ENCODE measurements around the gene MGAT4B.
"Not testable (repeated sequence)": the region's sequence is repeated elsewhere in the genome, so short reads cannot be mapped to it uniquely, and the experiment has no call there.

The MGAT4B gene

DNA sequence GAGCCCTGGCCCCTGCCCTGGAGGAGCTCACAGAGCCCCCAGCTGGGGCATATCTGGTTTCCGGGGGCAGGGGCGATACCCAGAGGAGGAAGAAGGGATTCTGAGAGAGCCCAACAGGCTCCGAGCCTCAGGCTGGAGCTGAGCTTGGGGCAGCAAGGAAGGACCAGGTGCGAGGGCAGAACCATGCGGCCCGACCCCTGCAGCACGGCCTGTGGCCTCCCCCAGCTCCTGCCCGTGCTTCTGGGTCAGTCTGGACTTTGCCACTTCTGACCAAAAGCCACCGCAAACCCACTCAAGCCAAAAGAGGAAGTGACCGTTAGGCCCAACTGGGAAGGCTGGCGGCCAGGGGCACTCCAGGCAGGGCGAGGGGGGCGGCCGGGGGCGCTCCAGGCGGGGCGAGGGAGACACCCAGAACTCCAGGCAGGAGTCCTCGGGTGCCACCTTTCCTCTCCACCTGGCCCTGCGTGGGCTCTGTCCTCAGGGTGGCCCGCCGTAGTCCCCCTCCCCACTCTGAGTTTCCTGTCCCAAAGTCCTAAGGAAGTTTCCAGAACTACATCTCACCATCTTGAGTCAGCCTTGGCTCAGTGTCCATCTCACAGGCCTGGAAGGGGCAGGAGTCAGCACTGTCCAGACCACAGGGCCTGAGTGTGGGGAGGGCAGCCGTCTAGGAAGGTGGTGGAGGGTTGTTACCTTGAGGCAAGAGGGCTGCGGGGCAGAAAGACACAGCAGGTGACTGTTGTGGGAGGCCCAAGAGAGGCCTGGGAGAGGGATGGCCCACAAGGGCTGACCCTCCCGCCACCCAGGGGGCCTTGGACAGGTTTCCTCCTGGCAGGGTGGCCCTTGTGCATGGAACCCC is 13.8 kb downstream of the MGAT4B start:
- Histone ChIP-seq H3K4me3 (ENCODE audit: low read depth, low read length) (no peak overlapping the region), H3K27me3 (ENCODE audit: insufficient read depth, low read depth, severe bottlenecking) (no peaks in the 10 kb centered on the region), H3K27ac (no peak overlapping the region), H3K36me3 (no peaks in the 10 kb centered on the region; the same call in 1 of the 2 replicates), H3K9me3 (ENCODE audit: severe bottlenecking) (no peaks in the 10 kb centered on the region)
- TF ChIP-seq, protein P1, sequence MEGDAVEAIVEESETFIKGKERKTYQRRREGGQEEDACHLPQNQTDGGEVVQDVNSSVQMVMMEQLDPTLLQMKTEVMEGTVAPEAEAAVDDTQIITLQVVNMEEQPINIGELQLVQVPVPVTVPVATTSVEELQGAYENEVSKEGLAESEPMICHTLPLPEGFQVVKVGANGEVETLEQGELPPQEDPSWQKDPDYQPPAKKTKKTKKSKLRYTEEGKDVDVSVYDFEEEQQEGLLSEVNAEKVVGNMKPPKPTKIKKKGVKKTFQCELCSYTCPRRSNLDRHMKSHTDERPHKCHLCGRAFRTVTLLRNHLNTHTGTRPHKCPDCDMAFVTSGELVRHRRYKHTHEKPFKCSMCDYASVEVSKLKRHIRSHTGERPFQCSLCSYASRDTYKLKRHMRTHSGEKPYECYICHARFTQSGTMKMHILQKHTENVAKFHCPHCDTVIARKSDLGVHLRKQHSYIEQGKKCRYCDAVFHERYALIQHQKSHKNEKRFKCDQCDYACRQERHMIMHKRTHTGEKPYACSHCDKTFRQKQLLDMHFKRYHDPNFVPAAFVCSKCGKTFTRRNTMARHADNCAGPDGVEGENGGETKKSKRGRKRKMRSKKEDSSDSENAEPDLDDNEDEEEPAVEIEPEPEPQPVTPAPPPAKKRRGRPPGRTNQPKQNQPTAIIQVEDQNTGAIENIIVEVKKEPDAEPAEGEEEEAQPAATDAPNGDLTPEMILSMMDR (IDR thresholded peaks at IDR 0.05; ENCODE audit: low read depth, low read length), result no peak
- DNase-seq, result no peak

- no peaks in the 10 kb centered on the region for H3K9me3 ChIP-seq (ENCODE audit: severe bottlenecking)
- H3K27me3 ChIP-seq (ENCODE audit: insufficient read depth, low read depth, severe bottlenecking), result no peaks in the 10 kb centered on the region
- TF ChIP-seq, protein P1 (IDR thresholded peaks at IDR 0.05; ENCODE audit: low read depth, low read length), result no peak
- no peaks in the 10 kb centered on the region for H3K36me3 ChIP-seq
- no peak for DNase-seq
- H3K4me3 ChIP-seq (ENCODE audit: low read depth, low read length), result no peak overlapping the region
- H3K27ac ChIP-seq, result no peak overlapping the region
Measured at GRCh38 chr5:179791881-179792611, 14.6 kb downstream of the MGAT4B start.

DNA sequence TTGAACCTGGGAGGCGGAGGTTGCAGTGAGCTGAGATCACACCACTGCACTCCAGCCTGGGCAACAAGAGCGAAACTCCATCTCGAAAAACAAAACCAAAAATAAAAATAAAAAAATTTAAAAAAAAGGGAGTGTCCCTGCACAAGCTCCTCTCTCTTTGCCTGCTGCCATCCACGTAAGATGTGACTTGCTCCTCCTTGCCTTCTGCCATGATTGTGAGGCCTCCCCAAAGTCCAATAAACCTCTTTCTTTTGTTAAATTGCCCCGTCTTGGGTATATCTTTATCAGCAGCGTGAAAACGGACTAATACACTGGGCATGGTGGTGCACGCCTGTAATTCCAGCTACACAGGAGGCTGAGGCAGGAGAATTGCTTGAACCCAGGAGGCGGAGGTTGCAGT is 17.4 kb downstream of the MGAT4B start:
- not testable (repeated sequence) for H3K27me3 ChIP-seq (ENCODE audit: insufficient read depth, low read depth, severe bottlenecking); H3K27ac ChIP-seq; H3K9me3 ChIP-seq (ENCODE audit: severe bottlenecking); DNase-seq; H3K4me3 ChIP-seq (ENCODE audit: low read depth, low read length); H3K36me3 ChIP-seq

DNA sequence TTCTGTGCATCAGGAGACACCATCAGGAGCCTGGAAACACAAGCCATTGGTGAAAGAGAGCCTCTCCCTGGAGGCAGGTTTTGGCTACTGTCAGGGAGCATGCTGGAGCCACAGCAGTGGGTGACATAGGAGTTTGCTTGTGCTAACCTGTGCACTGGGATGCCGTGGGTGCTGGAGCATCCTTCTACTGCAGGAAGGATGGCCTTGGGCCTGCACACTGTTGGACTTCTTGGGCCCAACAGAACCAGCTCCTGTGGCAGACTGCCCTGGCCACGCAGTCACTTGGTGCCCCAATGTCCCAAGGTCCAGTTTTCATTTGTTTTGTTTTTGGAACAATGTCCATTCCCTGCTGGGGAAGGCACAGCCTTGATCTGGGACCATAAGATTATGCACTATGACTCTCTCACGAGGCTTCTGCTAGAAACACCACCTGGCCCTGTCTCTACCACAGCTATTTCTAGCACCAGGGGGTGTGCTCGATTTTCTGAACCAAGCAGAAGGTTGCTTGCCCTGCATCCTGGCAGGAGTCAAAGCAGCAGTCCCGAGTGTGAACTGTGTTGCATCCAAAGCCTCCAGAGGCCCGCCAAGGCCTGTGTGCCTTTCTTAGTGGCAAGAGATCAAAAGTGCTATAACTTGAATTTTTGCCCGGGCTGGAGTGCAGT is 18.3 kb downstream of the MGAT4B start:
- no peak for DNase-seq
- H3K36me3 ChIP-seq, result no peaks in the 10 kb centered on the region
- H3K27me3 ChIP-seq (ENCODE audit: insufficient read depth, low read depth, severe bottlenecking), result no peaks in the 10 kb centered on the region
- H3K27ac ChIP-seq, result no peak overlapping the region
- H3K4me3 ChIP-seq (ENCODE audit: low read depth, low read length), result no peak overlapping the region
- no peaks in the 10 kb centered on the region for H3K9me3 ChIP-seq (ENCODE audit: severe bottlenecking)
- TF ChIP-seq, protein P1 (IDR thresholded peaks at IDR 0.05; ENCODE audit: low read depth, low read length), result no peak

- Histone ChIP-seq H3K9me3 (ENCODE audit: severe bottlenecking) (no peaks in the 10 kb centered on the region), H3K4me3 (ENCODE audit: low read depth, low read length) (no peak overlapping the region), H3K36me3 (no peaks in the 10 kb centered on the region), H3K27me3 (ENCODE audit: insufficient read depth, low read depth, severe bottlenecking) (no peaks in the 10 kb centered on the region), H3K27ac (no peak overlapping the region)
- DNase-seq, result no peak
- TF ChIP-seq, protein P1 (IDR thresholded peaks at IDR 0.05; ENCODE audit: low read depth, low read length), result no peak
Measured at GRCh38 chr5:179786861-179787260, 19.8 kb downstream of the MGAT4B start.

- TF ChIP-seq, protein P1 (IDR thresholded peaks at IDR 0.05; ENCODE audit: low read depth, low read length), result no peak
- H3K27ac ChIP-seq, result no peak overlapping the region
- H3K36me3 ChIP-seq, result no peaks in the 10 kb centered on the region
- no peak for DNase-seq
- H3K9me3 ChIP-seq (ENCODE audit: severe bottlenecking), result no peaks in the 10 kb centered on the region
- no peak overlapping the region for H3K4me3 ChIP-seq (ENCODE audit: low read depth, low read length)
- no peaks in the 10 kb centered on the region for H3K27me3 ChIP-seq (ENCODE audit: insufficient read depth, low read depth, severe bottlenecking)
Measured at GRCh38 chr5:179783128-179783527, 23.5 kb downstream of the MGAT4B start.

All from WERI-Rb-1 (cell line).